Activated CD4-positive, alpha-beta T cell treated with anti-CD3 and anti-CD28 coated beads for 36 hours (primary cell): ENCODE data around the gene NOL12. TPM values are rescaled to one million over a fixed set of nuclear protein-coding genes. Genes with fewer than 3 reads are reported as not detected.
"Not testable (repeated sequence)": the region's sequence is repeated elsewhere in the genome, so short reads cannot be mapped to it uniquely, and the experiment has no call there.

Experiments used
- ATAC-seq: fragments of 200-7000 bp; cut with Tn5 transposase; one replicate; pipeline ENCODE4 v1.10.0; 2021; ENCODE audit warnings: mild to moderate bottlenecking, moderate library complexity
- CTCF ChIA-PET: fragments of 350-600 bp; sonication (Branson Sonifier 250); formaldehyde crosslinking; loops from one replicate; lab custom pipeline; 2021; ENCODE audit warnings: antibody characterized with exemption; lab: Charles Lee
- POLR2A ChIA-PET: fragments of 350-600 bp; sonication (Branson Sonifier 250); formaldehyde crosslinking; loops from one replicate; lab custom pipeline; 2021; ENCODE audit warnings: antibody characterized with exemption, inconsistent platforms; lab: Charles Lee
- DNase-seq: peaks from one replicate; pipeline ENCODE4 v3.0.0-alpha.2; 2020
- H3K27ac Mint-ChIP-seq: one replicate; pipeline ENCODE4 v1.8.0; 2021; ENCODE audit warnings: mixed read lengths
- H3K27me3 Mint-ChIP-seq: one replicate; pipeline ENCODE4 v1.8.0; 2021; ENCODE audit warnings: mixed read lengths
- H3K36me3 Mint-ChIP-seq: one replicate; pipeline ENCODE4 v1.8.0; 2021; ENCODE audit warnings: low read depth, mixed read lengths
- H3K4me1 Mint-ChIP-seq: one replicate; pipeline ENCODE4 v1.8.0; 2021; ENCODE audit warnings: mixed read lengths
- H3K4me3 Mint-ChIP-seq: one replicate; pipeline ENCODE4 v1.8.0; 2021; ENCODE audit warnings: mild to moderate bottlenecking, moderate library complexity, mixed read lengths
- H3K9me3 Mint-ChIP-seq: one replicate; pipeline ENCODE4 v1.8.0; 2021; ENCODE audit warnings: low read depth, mixed read lengths
- intact Hi-C, 2 experiments: fragments of 100-400 bp; cut with DNase I in 1 of 2; cut with micrococcal nuclease in 1 of 2; formaldehyde crosslinking; loops; one replicate each; pipeline versions ENCODE4 v1.14.2 to v1.15.1; 2022 to 2024; cut with DNase I, micrococcal nuclease
- total RNA-seq, 2 experiments: library from RNA; stranded (reverse); gene quantifications; one replicate each; pipeline ENCODE4 v1.2.3, GENCODE V29; 2021

The NOL12 gene
- total RNA-seq, 2 experiments from 2014 or later, result 37.1 to 42.3 TPM

DNA sequence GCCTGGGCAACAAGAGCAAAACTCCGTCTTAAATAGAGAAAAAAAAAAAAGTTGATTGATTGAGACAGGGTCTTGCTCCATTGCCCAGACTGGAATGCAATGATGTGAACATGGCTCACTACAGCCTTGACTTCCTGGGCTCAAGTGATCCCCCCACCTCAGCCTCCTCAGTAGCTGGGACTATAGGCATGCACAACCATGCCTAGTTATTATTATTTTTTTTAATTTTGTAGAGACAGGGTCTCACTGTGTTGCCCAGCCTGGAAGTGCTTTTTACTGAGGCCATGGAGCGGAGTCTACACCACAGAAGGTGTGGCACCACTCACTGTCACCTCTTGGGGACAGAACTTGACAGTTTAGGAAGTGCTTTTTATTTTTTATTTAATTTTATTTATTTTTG is 28.5 kb downstream of the NOL12 start:
- H3K27me3 Mint-ChIP-seq, result no peaks in the 10 kb centered on the region
- no peak overlapping the region for H3K27ac Mint-ChIP-seq
- intact Hi-C loops, result no loop called here
- ATAC-seq (no peak), DNase-seq (no peak)
- no peaks in the 10 kb centered on the region for H3K36me3 Mint-ChIP-seq
- no peaks in the 10 kb centered on the region for H3K9me3 Mint-ChIP-seq
- CTCF ChIA-PET, result interaction anchor here (1.6 kb wide), 1 partner anchor 19 kb away, joined by 5 read pairs; no protein-coding TSS in a partner anchor
- H3K4me1 Mint-ChIP-seq, result peaks cover 2% of the 10 kb centered on the region
- no peak overlapping the region for H3K4me3 Mint-ChIP-seq
- POLR2A ChIA-PET, result interaction anchor here (0.7 kb wide), 1 partner anchor 61 kb away, joined by 9 read pairs; no protein-coding TSS in a partner anchor

DNA sequence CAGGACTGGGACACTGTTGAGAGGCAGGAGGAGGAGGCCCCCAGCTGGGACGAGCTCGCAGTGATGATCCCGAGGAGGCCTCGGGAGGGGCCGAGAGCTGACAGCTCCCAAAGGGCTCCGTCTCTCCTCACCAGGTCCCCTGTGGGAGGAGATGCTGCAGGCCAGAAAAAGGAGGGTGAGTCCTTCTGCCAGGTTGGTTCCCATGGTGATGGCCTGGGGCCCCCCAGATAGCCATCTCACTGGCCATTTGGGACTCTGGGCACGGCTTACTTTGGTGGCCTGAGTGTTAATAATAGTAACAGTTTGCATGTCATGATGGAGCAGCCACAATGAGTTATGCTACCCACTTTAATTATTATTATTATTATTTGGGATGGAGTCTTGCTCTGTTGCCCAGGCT is 29.6 kb downstream of the NOL12 start:
- Mint-ChIP-seq H3K9me3 (no peaks in the 10 kb centered on the region), H3K27me3 (no peaks in the 10 kb centered on the region), H3K4me3 (no peak overlapping the region), H3K27ac (no peak overlapping the region), H3K36me3 (no peaks in the 10 kb centered on the region), H3K4me1 (peaks cover 4% of the 10 kb centered on the region)
- DNase-seq (no peak), ATAC-seq (no peak)
- intact Hi-C loops, result no loop called here
- POLR2A ChIA-PET, result no interaction called here
- CTCF ChIA-PET, result interaction anchor here (0.7 kb wide), 1 partner anchor 909 kb away, joined by 4 read pairs; no protein-coding TSS in a partner anchor

DNA sequence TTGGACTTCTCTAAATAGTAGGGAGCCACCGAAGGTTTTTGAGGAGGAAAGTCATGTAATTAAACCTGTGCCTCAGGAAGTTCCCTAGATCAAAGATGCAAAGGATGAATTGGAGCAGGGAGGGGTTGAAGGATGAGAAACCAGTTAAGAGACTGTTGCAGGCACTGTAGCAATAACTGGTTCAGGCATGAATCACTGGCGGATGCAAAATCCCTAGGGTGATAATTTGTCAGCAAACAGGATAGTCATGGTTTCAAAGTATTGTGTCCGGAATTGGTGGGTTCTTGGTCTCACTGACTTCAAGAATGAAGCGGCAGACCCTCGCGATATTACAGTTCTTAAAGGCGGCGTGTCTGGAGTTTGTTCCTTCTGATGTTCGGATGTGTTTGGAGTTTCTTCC is 30.6 kb downstream of the NOL12 start:
- H3K27ac Mint-ChIP-seq, result no peak overlapping the region
- POLR2A ChIA-PET, result interaction anchor here (0.6 kb wide), 1 partner anchor 227 kb away, joined by 5 read pairs; no protein-coding TSS in a partner anchor
- H3K27me3 Mint-ChIP-seq, result no peaks in the 10 kb centered on the region
- DNase-seq, result no peak
- no peak for ATAC-seq
- no peaks in the 10 kb centered on the region for H3K36me3 Mint-ChIP-seq
- H3K4me1 Mint-ChIP-seq, result peaks cover 4% of the 10 kb centered on the region
- intact Hi-C loops, result no loop called here
- H3K9me3 Mint-ChIP-seq, result no peaks in the 10 kb centered on the region
- CTCF ChIA-PET, result no interaction called here
- H3K4me3 Mint-ChIP-seq, result no peak overlapping the region

DNA sequence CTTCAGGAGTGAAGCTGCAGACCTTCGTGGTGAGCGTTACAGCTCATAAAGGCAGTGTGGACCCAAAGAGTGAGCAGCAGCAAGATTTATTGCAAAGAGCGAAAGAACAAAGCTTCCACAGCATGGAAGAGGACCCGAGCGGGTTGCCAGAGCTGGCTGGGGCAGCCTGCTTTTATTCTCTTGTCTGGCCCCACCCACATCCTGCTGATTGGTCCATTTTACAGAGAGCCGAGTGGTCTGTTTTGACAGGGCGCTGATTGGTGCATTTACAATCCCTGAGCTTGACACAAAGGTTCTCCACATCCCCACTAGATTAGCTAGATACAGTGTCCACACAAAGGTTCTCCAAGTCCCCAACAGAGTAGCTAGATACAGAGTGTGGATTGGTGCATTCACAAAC is 31.1 kb downstream of the NOL12 start:
- H3K27ac Mint-ChIP-seq, H3K9me3 Mint-ChIP-seq, intact Hi-C loops, DNase-seq, H3K27me3 Mint-ChIP-seq, CTCF ChIA-PET, ATAC-seq, H3K36me3 Mint-ChIP-seq, H3K4me1 Mint-ChIP-seq, H3K4me3 Mint-ChIP-seq: not testable (repeated sequence)
- POLR2A ChIA-PET, result interaction anchor here (0.6 kb wide), 1 partner anchor 228 kb away, joined by 5 read pairs; no protein-coding TSS in a partner anchor

GRCh38 chr22:37717746-37718305 is 31.7 kb downstream of the NOL12 start:
- CTCF ChIA-PET, result not testable (repeated sequence)

DNA sequence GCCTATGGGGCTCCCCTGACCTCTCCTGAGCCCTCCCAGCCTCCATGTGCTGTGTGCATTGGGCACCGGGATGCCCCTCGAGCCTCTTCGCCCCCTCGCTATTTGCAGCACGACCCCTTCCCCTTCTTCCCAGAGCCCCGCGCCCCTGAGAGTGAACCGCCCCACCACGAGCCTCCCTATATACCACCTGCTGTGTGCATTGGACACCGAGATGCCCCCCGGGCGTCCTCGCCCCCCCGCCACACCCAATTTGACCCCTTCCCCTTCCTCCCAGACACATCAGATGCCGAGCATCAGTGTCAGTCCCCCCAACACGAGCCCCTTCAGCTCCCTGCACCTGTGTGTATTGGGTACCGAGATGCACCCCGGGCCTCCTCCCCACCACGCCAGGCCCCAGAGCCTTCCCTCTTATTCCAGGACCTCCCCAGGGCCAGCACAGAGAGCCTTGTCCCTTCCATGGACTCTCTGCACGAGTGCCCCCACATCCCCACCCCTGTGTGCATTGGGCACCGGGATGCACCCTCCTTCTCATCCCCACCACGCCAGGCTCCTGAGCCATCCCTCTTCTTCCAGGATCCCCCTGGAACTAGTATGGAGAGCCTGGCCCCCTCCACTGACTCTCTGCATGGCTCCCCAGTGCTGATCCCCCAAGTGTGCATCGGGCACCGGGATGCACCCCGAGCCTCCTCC is 39.6 kb downstream of the NOL12 start:
- no peak overlapping the region for H3K4me3 Mint-ChIP-seq
- ATAC-seq (no peak), DNase-seq (no peak)
- CTCF ChIA-PET, result no interaction called here
- no peaks in the 10 kb centered on the region for H3K27me3 Mint-ChIP-seq
- H3K9me3 Mint-ChIP-seq, result no peaks in the 10 kb centered on the region
- POLR2A ChIA-PET, result no interaction called here
- H3K36me3 Mint-ChIP-seq, result peaks cover 3% of the 10 kb centered on the region
- intact Hi-C loops, result no loop called here
- H3K4me1 Mint-ChIP-seq, result no peaks in the 10 kb centered on the region
- H3K27ac Mint-ChIP-seq, result no peak overlapping the region

More at GRCh38 chr22:37717746-37718305, 31.7 kb downstream of the NOL12 start:
- H3K4me1 Mint-ChIP-seq, POLR2A ChIA-PET, H3K36me3 Mint-ChIP-seq, H3K27me3 Mint-ChIP-seq, intact Hi-C loops, H3K9me3 Mint-ChIP-seq, DNase-seq, H3K27ac Mint-ChIP-seq, ATAC-seq, H3K4me3 Mint-ChIP-seq: not testable (repeated sequence)

GRCh38 chr22:37726241-37726887 is 40.2 kb downstream of the NOL12 start:
- intact Hi-C loops, result no loop called here
- DNase-seq (no peak), ATAC-seq (peak; percentile 71)
- Mint-ChIP-seq H3K4me3 (no peak overlapping the region), H3K36me3 (peaks cover 3% of the 10 kb centered on the region), H3K27me3 (no peaks in the 10 kb centered on the region), H3K4me1 (no peaks in the 10 kb centered on the region), H3K27ac (no peak overlapping the region), H3K9me3 (no peaks in the 10 kb centered on the region)
- ChIA-PET POLR2A (no interaction called here), CTCF (no interaction called here)

GRCh38 chr22:37728620-37729019 is 42.5 kb downstream of the NOL12 start:
- no peak overlapping the region for H3K4me3 Mint-ChIP-seq
- intact Hi-C loops, result no loop called here
- ATAC-seq (peak; percentile 55), DNase-seq (no peak)
- ChIA-PET CTCF (interaction anchor here (0.9 to 1.8 kb wide), 3 partner anchors 9 to 103 kb away, joined by 3 to 8 read pairs (median 4); no protein-coding TSS in a partner anchor), POLR2A (no interaction called here)
- no peak overlapping the region for H3K27ac Mint-ChIP-seq
- H3K36me3 Mint-ChIP-seq, result peaks cover 3% of the 10 kb centered on the region
- H3K9me3 Mint-ChIP-seq, result no peaks in the 10 kb centered on the region
- H3K4me1 Mint-ChIP-seq, result no peaks in the 10 kb centered on the region
- no peaks in the 10 kb centered on the region for H3K27me3 Mint-ChIP-seq

- intact Hi-C loops, result no loop called here
- Mint-ChIP-seq H3K4me3 (no peak overlapping the region), H3K27ac (no peak overlapping the region), H3K4me1 (no peaks in the 10 kb centered on the region), H3K27me3 (no peaks in the 10 kb centered on the region), H3K36me3 (no peaks in the 10 kb centered on the region), H3K9me3 (no peaks in the 10 kb centered on the region)
- ChIA-PET CTCF (interaction anchor here (0.8 kb wide), 1 partner anchor 712 kb away, joined by 3 read pairs; no protein-coding TSS in a partner anchor), POLR2A (no interaction called here)
- DNase-seq (no peak), ATAC-seq (no peak)
Observed at GRCh38 chr22:37731804-37732471, 45.8 kb downstream of the NOL12 start.

- CTCF ChIA-PET, result interaction anchor here (0.8 to 1.0 kb wide), 2 partner anchors 22 to 713 kb away, joined by 3 to 4 read pairs; no protein-coding TSS in a partner anchor
- POLR2A ChIA-PET, result no interaction called here
- no peak overlapping the region for H3K4me3 Mint-ChIP-seq
- intact Hi-C loops, result no loop called here
- H3K36me3 Mint-ChIP-seq, result no peaks in the 10 kb centered on the region
- no peaks in the 10 kb centered on the region for H3K4me1 Mint-ChIP-seq
- H3K27ac Mint-ChIP-seq, result no peak overlapping the region
- no peak for ATAC-seq
- DNase-seq, result no peak
- H3K9me3 Mint-ChIP-seq, result no peaks in the 10 kb centered on the region
- H3K27me3 Mint-ChIP-seq, result no peaks in the 10 kb centered on the region
Observed at GRCh38 chr22:37732699-37733607, 46.8 kb downstream of the NOL12 start.
